Upper lobe of right lung (tissue), 1 donor: Measurements from ENCODE around the gene PITRM1. TPM values are rescaled to one million over a fixed set of nuclear protein-coding genes. Genes with fewer than 3 reads are reported as not detected.

Experiments used
- ATAC-seq: fragments of 200-7000 bp; cut with Tn5 transposase; one replicate; pipeline ENCODE4 v1.9.1; 2020; ENCODE audit warnings: mild to moderate bottlenecking, moderate library complexity
- DNase-seq: peaks from one replicate; pipeline ENCODE4 v3.0.0-alpha.2; 2020
- H3K27ac ChIP-seq: fragments of 200-600 bp; one replicate; pipeline ENCODE4 v1.8.0; 2022
- H3K27me3 ChIP-seq: fragments of 200-600 bp; one replicate; pipeline ENCODE4 v1.8.0; 2022; ENCODE audit warnings: mild to moderate bottlenecking
- H3K36me3 ChIP-seq: fragments of 200-600 bp; one replicate; pipeline ENCODE4 v1.8.0; 2022
- H3K4me1 ChIP-seq: fragments of 200-600 bp; one replicate; pipeline ENCODE4 v1.8.0; 2022
- H3K4me3 ChIP-seq: fragments of 200-600 bp; one replicate; pipeline ENCODE4 v1.8.0; 2022; ENCODE audit warnings: mild to moderate bottlenecking
- H3K9me3 ChIP-seq: fragments of 200-600 bp; one replicate; pipeline ENCODE4 v1.8.0; 2022
- CTCF ChIP-seq: fragments of 200-600 bp; IDR thresholded peaks from one replicate; pipeline ENCODE4 v1.8.0; 2022; ENCODE audit warnings: antibody characterized with exemption
- intact Hi-C: fragments of 100-400 bp; cut with DNase I; formaldehyde crosslinking; loops from one replicate; pipeline ENCODE4 v1.11.0; 2022
- total RNA-seq: library from RNA; stranded (reverse); fragmentation: NEBNext Ultra II Directional; extraction: Animal tissue kit (Norgen Biotek cat#: 25700); gene quantifications from one replicate; pipeline ENCODE4 v1.2.1, GENCODE V29; 2021
- donor health status: DM: no; HTN: yes; CAD: no; lungs with severe emphysema.

Gene PITRM1
- total RNA-seq, 1 donor from 2014 or later = 65.0 TPM

GRCh38 chr10:3196482-3196881, 23.9 kb upstream of the PITRM1 start:
- H3K4me1 ChIP-seq = peaks cover 24% of the 10 kb centered on the region
- no peak for TF ChIP-seq CTCF
- ATAC-seq (no peak), DNase-seq (no peak)
- peaks cover 7% of the 10 kb centered on the region for H3K27me3 ChIP-seq
- no peaks in the 10 kb centered on the region for H3K9me3 ChIP-seq
- intact Hi-C loops = loop anchor here (10.0 kb wide), 1 partner anchor 1568 kb away; no protein-coding TSS in a partner anchor
- H3K4me3 ChIP-seq = no peak overlapping the region
- no peaks in the 10 kb centered on the region for H3K36me3 ChIP-seq
- no peak overlapping the region for H3K27ac ChIP-seq

- ATAC-seq = no peak
- no peak for DNase-seq
- H3K27me3 ChIP-seq = peaks cover 7% of the 10 kb centered on the region
- no peaks in the 10 kb centered on the region for H3K9me3 ChIP-seq
- H3K36me3 ChIP-seq = no peaks in the 10 kb centered on the region
- H3K4me3 ChIP-seq = no peak overlapping the region
- intact Hi-C loops = loop anchor here (10.0 kb wide), 1 partner anchor 1569 kb away; no protein-coding TSS in a partner anchor
- H3K27ac ChIP-seq = no peak overlapping the region
- no peak for TF ChIP-seq CTCF
- peaks cover 24% of the 10 kb centered on the region for H3K4me1 ChIP-seq
Observed at GRCh38 chr10:3195726-3196125, 23.1 kb upstream of the PITRM1 start.

GRCh38 chr10:3195286-3195685, 22.7 kb upstream of the PITRM1 start:
- DNase-seq (no peak), ATAC-seq (no peak)
- intact Hi-C loops = loop anchor here (10.0 kb wide), 1 partner anchor 1570 kb away; no protein-coding TSS in a partner anchor
- H3K27ac ChIP-seq = no peak overlapping the region
- peaks cover 24% of the 10 kb centered on the region for H3K4me1 ChIP-seq
- H3K27me3 ChIP-seq = peaks cover 7% of the 10 kb centered on the region
- no peaks in the 10 kb centered on the region for H3K36me3 ChIP-seq
- TF ChIP-seq CTCF = no peak
- no peaks in the 10 kb centered on the region for H3K9me3 ChIP-seq
- no peak overlapping the region for H3K4me3 ChIP-seq

GRCh38 chr10:3194871-3195270, 22.3 kb upstream of the PITRM1 start:
- Histone ChIP-seq H3K4me3 (no peak overlapping the region), H3K36me3 (no peaks in the 10 kb centered on the region), H3K27ac (no peak overlapping the region), H3K27me3 (peaks cover 7% of the 10 kb centered on the region), H3K9me3 (no peaks in the 10 kb centered on the region), H3K4me1 (peaks cover 24% of the 10 kb centered on the region)
- no peak for TF ChIP-seq CTCF
- no peak for DNase-seq
- ATAC-seq = no peak
- intact Hi-C loops = loop anchor here (10.0 kb wide), 1 partner anchor 1570 kb away; no protein-coding TSS in a partner anchor

- intact Hi-C loops = loop anchor here (10.0 kb wide), 1 partner anchor 1571 kb away; no protein-coding TSS in a partner anchor
- no peaks in the 10 kb centered on the region for H3K36me3 ChIP-seq
- no peaks in the 10 kb centered on the region for H3K9me3 ChIP-seq
- TF ChIP-seq CTCF = no peak
- no peak overlapping the region for H3K27ac ChIP-seq
- peaks cover 24% of the 10 kb centered on the region for H3K4me1 ChIP-seq
- no peak overlapping the region for H3K4me3 ChIP-seq
- ATAC-seq (no peak), DNase-seq (no peak)
- peaks cover under 1% of the 10 kb centered on the region for H3K27me3 ChIP-seq
Observed at GRCh38 chr10:3193751-3194150, 21.2 kb upstream of the PITRM1 start.
